GM19395 (cell line): ENCODE results near the gene PLEKHA1.

Experiments used
- ATAC-seq: cut with Tn5 transposase; IDR thresholded peaks from one replicate; pipeline ENCODE4 v1.9.1; 2021; ENCODE audit warnings: mild to moderate bottlenecking, moderate library complexity; ENCODE audit not compliant: unreplicated experiment

The PLEKHA1 gene

GRCh38 chr10:122346326-122346950 is 28.1 kb upstream of the PLEKHA1 start:
- no peak for ATAC-seq

DNA sequence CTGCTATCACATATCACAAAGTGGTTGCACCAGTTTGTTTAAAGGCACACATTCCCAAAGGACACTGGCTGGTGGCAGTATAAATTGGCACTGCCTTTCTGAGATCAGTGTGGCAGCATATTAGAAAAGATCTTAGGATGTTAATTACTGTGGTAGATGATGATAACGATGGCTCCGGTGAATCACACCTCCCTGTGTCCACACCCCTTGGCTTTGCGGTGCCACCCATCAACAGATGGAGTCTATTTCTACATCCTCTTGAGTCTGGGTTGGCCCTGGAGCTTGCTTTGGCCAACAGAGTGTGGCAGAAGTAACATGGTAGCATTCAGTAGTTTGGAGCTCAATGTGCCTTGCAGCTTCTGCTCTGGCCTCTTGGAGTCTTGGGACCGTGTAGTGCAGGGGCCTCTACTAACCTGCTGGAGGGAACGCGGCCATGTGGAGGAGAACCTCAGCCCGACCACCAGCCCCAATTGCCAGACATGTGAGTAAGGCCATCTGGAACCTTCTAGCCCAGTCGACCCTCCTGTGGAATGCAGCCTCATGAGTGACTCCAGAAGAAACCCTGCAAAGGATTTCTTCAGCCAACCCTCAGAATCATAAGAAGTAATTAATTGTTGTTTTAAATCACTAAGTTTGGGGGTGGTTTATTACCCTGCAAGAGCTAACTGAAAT is 27.2 kb upstream of the PLEKHA1 start:
- no peak for ATAC-seq

DNA sequence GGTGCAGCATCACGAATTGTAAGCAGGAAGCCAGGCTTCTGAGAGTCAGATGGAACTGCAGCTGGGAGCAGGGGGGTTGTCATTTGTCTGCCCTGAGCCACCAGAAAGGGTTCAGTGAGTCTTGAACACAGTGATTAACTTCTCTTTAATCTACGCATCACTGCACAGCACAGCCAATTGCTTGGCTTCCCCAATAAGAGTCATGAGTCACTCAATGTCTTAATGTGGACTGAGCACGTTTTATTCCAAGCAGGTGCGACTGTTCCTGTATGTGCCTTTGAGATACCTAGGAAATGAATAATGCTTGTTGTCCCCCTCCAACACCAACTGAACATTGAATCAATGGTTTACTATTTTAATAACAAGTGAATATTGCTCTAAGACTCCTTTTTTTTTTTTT is 26.0 kb upstream of the PLEKHA1 start:
- no peak for ATAC-seq

DNA sequence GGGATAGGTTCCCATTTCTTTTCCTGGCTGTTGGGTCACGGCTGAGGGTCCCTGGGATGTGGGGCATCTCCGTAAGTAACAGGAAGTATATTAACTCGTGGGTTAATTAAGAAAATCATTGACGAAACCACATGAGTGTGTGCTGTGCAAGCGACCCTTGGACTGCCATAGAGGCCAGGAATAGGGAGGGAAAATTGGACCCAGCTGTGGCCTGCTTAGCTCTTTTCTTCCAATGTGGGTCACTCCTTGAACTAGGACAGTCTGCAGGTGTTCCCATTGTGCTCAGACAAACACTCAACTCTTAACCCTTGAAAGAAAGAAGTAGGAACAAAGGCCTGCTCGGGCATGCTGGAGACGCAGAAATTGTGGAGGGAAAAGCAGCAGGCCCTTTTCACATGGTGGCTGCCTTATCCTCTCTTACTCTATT is 25.6 kb upstream of the PLEKHA1 start:
- no peak for ATAC-seq

- ATAC-seq: no peak
Observed at GRCh38 chr10:122349758-122350369, 24.6 kb upstream of the PLEKHA1 start.

DNA sequence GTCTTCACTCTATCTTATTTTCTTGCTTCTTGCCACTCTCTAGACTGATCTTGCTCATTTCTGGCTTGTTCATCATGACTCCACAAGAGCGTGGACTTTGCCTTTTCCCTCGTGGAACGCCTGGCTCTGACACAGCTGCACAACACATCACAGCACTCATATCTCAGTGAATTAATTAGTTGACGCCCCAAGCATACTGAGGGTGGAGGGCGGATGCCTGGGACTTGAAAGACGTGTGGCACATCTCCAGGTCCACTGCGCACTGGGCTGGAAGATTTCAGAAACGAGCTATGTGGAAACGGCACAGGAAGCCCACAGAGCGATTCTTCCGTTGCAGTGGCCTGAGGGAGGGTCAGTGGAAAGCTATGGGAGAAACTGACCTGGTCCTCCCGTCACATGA is 23.6 kb upstream of the PLEKHA1 start:
- ATAC-seq: no peak

DNA sequence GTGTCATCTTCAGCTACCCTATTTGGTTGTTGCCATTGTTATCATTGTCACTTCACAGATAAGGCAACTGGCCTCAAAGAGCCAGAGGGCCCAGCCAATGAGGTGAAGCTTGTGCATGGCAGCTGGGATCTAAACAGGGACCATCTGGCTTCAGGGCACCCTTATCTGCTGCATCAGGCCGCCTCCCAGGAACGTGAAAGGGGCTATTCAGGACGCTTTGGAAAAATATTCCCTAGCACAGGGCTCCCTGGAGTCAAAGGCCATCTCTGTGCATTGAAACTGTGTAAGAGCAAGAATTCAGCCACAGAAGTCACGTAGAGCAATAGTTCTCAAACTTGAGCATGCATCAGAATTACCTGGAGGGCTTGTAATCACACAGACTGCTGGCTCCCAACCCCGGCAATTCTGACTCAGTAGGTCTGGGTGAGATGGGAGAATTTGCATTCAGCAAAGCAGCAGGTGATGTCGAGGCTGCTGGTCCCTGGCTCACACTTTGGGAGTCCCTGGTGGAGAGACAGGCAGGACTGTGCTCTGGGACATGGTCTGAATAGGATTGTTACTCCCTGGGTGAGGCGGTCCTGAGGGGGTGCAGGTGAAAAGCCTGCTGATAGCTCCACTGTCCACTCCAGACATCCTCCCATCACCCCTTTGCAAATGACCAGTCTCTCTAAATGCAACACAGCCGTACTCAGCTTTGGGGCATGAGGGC is 21.5 kb upstream of the PLEKHA1 start:
- ATAC-seq: no peak

GRCh38 chr10:122354383-122354782 is 20.1 kb upstream of the PLEKHA1 start:
- no peak for ATAC-seq

DNA sequence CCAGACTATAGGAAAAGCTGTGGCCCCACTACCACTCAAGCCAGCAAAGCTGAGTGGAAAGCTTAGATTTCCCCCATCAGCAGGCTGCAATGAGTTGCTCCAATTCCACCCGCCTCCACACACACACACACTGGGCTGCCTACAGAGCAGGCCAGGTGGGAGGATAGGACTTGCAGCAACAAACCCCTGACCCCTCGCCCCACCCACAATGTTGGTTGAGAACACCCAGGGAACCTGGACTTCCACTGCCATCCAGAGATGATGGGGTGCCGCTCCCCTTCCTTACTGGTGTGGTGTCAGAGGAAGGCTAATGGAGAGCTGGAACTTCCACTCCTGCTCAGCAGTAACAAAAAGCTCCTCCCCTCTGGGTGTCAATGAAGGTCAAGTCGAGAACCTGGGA is 16.8 kb upstream of the PLEKHA1 start:
- no peak for ATAC-seq

DNA sequence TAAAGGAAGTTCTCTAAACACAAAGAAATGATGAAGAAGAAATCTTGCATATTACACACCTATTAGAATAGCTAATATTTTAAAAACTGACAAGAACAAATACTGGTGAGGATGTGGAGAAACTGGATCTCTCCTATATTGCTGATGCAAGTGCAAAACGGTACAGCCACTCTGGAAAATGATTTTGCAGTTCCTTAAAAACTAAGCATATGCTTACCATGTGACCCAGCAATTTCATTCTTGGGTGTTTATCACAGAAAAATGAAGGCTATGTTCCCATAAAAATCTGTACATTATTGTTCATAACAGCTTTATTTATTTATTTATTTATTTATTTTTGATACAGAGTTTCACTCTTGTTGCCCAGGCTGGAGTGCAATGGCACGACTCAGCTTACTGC is 14.9 kb upstream of the PLEKHA1 start:
- ATAC-seq: no peak

- no peak for ATAC-seq
Observed at GRCh38 chr10:122361046-122361445, 13.5 kb upstream of the PLEKHA1 start.

GRCh38 chr10:122362031-122362592 is 12.4 kb upstream of the PLEKHA1 start:
- no peak for ATAC-seq

DNA sequence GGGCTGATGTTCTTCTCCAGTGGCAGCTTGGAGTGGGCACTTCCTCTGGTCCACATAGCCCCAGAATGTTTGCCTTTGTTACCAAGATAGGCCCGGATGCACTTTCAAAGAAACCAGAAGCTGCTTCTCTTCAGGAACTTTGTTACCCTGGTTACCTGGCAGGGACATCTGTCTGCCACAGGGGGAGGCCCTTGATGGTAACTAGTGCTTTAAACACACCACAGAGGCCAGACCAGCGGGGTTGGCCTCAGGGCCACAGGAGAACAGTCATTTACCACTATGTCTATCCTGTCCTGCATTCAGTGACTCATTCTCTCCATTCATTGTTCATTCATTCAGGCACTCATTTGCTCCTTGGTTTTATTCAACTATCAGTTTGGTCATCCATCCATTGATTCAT is 11.9 kb upstream of the PLEKHA1 start:
- no peak for ATAC-seq

DNA sequence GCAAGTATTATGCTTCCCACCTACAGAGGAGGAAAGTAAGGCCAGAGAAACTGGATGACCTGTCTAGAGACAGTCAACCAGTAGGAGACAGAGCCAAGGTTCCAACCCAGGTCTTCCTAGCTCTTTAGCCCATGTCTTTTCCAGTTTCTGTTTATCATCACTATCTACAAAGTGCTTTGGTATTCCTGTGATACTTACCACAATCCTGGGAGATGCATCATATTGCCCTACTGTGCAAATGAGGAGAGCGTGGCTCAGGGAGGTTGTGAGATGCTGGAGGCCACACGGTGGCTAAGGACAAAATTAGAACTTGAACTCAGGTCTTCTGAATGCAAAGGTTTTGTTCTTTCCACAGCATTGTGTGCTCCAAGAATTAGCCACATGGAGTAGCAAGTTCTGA is 11.2 kb upstream of the PLEKHA1 start:
- ATAC-seq: no peak

GRCh38 chr10:122363722-122364463 is 10.6 kb upstream of the PLEKHA1 start:
- ATAC-seq: no peak

DNA sequence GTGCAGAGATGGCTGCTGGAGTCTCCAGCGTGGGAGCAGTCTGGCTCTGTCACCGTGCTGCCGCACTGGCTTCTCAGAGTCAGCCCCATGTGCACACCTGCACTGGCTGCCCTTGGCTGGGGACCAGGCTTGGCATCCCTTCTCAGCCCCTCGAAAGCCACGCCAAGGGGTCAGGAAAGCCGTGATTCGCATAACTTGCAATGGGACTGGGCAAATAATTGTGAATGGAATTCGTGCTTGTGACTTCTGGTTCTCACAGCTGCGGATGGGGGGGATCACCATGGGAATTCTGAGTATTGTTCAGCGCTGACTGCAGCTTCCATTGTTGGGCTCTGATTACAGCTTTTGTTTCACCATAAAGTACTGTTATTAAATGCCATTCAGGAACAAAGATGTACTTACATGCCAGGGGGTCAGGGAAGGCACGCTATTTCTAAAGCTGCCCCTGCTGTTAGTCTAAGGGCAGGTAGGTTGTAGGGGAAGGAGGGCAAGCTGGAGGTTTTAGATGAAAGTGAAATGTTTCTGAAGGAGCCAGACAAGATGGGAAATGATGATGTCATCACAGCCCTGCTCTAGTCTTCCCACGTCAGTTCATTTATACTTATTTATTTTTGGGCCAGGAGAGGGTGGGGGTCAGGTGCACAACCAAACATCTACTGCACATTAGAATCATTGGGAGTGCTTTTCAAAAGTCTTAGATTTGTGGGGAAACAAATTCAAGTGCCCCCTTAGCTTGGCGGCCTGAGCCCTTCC is 5.8 kb upstream of the PLEKHA1 start:
- no peak for ATAC-seq

DNA sequence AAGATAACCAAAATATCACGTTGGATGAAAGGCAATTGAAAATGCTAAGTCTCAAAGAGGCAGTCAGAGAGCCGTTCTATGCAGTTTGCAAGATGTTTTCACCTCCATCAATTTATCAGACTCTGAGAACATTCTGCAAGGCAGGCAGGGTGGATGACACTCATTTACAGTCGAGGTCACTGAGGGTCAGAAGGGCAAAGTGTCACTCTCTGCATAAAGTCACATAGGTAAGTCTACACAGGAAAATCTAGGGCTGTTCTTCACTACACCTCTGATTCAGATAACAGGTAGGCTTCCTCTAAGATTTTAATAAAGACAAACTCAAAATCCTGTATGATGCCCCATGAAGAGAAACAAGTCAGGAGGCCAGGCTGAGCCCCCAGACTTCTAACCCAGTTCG is 1.4 kb upstream of the PLEKHA1 start:
- no peak for ATAC-seq

- no peak for ATAC-seq
Observed at GRCh38 chr10:122373721-122374120, 787 bp upstream of the PLEKHA1 start.

GRCh38 chr10:122374859-122375678 is 561 bp downstream of the PLEKHA1 start:
- peak; percentile 71 for ATAC-seq
